GM12878 (cell line): ENCODE measurements around the gene ZCCHC3.

Experiments
- CTCF ChIP-seq, 3 experiments: IDR thresholded peaks in 2 of 3; conservative IDR thresholded peaks in 1 of 3; 2 replicates each; pipeline ENCODE4 v1.5.1; 2011; ENCODE audit warnings: low read depth in 3 of 3, low read length in 3 of 3, mild to moderate bottlenecking in 3 of 3, control low read depth in 2 of 3, moderate library complexity in 2 of 3, inconsistent platforms in 1 of 3, mixed read lengths in 1 of 3; ENCODE audit not compliant: control insufficient read depth in 2 of 3, insufficient read depth in 1 of 3; ENCODE audit errors: extremely low read depth in 1 of 3
- EP300 ChIP-seq, 2 experiments: fragments of 150-350 bp in 1 of 2; IDR thresholded peaks; 2 replicates each; pipeline ENCODE4 v1.6.1; 2011 to 2012; ENCODE audit warnings: low read depth in 2 of 2, low read length in 2 of 2, borderline replicate concordance in 1 of 2, improper control_type of control experiment in 1 of 2, inconsistent platforms in 1 of 2; ENCODE audit not compliant: control insufficient read depth in 1 of 2
- ESRRA ChIP-seq: IDR thresholded peaks from 2 replicates; pipeline ENCODE4 v1.6.1; 2012; ENCODE audit warnings: mild to moderate bottlenecking, low read length, improper control_type of control experiment
- NR2C2 ChIP-seq: IDR thresholded peaks from 2 replicates; pipeline ENCODE4 v1.6.1; 2011; ENCODE audit warnings: borderline replicate concordance, low read depth; ENCODE audit not compliant: control insufficient read depth, insufficient read length
- POLR2A ChIP-seq: IDR thresholded peaks from 2 replicates; pipeline ENCODE4 v1.6.1; 2011; ENCODE audit warnings: low read depth, mild to moderate bottlenecking, low read length
- POLR2AphosphoS5 ChIP-seq: IDR thresholded peaks from 2 replicates; pipeline ENCODE4 v1.6.1; 2011; ENCODE audit warnings: mild to moderate bottlenecking, low read length, inconsistent platforms
- REST ChIP-seq: IDR thresholded peaks from 2 replicates; pipeline ENCODE4 v1.6.1; 2012; ENCODE audit warnings: mild to moderate bottlenecking, low read depth, low read length
- STAT3 ChIP-seq: IDR thresholded peaks from 2 replicates; pipeline ENCODE4 v1.6.1; 2011; ENCODE audit warnings: low read depth, low read length, improper control_type of control experiment
- ZNF274 ChIP-seq: IDR thresholded peaks from one replicate; pipeline ENCODE4 v1.8.0; 2011; ENCODE audit not compliant: insufficient read length, insufficient read depth

- no peak for TF ChIP-seq ESRRA
- TF ChIP-seq STAT3: no peak
- TF ChIP-seq CTCF (IDR thresholded peaks at IDR 0.05 in 2 of 3, conservative IDR thresholded peaks at IDR 0.05 in 1 of 3; ENCODE audit: control insufficient read depth in 2 of 3, extremely low read depth in 1 of 3, insufficient read depth in 1 of 3, low read depth in 3 of 3, low read length in 3 of 3): no peak
- no peak for TF ChIP-seq POLR2AphosphoS5
- TF ChIP-seq REST: no peak
- TF ChIP-seq NR2C2: no peak
- TF ChIP-seq POLR2A: no peak
- no peak for TF ChIP-seq EP300 (IDR thresholded peaks at IDR 0.05; ENCODE audit: borderline replicate concordance in 1 of 2, control insufficient read depth in 1 of 2, low read depth in 2 of 2, low read length in 2 of 2)
- no peak for TF ChIP-seq ZNF274
These were observed 13.3 kb downstream of the ZCCHC3 start for GRCh38 chr20:310645-311044.
